Activated naive CD4-positive, alpha-beta T cell treated with anti-CD3 and anti-CD28 coated beads, Interleukin-2, amount 50 U/mL, for 16 hours (primary cell): ENCODE data around the gene MINDY3.
"Not testable (repeated sequence)": the region's sequence is repeated elsewhere in the genome, so short reads cannot be mapped to it uniquely, and the experiment has no call there.

Experiments used
- DNase-seq: peaks from one replicate; pipeline ENCODE4 v3.0.0-alpha.2; 2020

The MINDY3 gene

GRCh38 chr10:15859906-15860691, at the start of gene MINDY3:
Gene MINDY3 (minus strand): TSS chr10:15860507. CDS start chr10:15860299, 208 bp downstream.
- DNase-seq, result peak; percentile 83

GRCh38 chr10:15901889-15902288, 41.6 kb upstream of the MINDY3 start:
- DNase-seq, result no peak

GRCh38 chr10:15898046-15898445, 37.7 kb upstream of the MINDY3 start:
- DNase-seq, result no peak

GRCh38 chr10:15897287-15897686, 37.0 kb upstream of the MINDY3 start:
- no peak for DNase-seq

GRCh38 chr10:15896654-15897053, 36.3 kb upstream of the MINDY3 start:
- no peak for DNase-seq

GRCh38 chr10:15884447-15884846, 24.1 kb upstream of the MINDY3 start:
- DNase-seq, result no peak

- DNase-seq, result no peak
Measured at GRCh38 chr10:15881542-15881941, 21.2 kb upstream of the MINDY3 start.

- DNase-seq, result no peak
Measured at GRCh38 chr10:15879663-15880062, 19.4 kb upstream of the MINDY3 start.

- DNase-seq, result no peak
Measured at GRCh38 chr10:15879058-15879457, 18.8 kb upstream of the MINDY3 start.

- DNase-seq, result no peak
Measured at GRCh38 chr10:15877836-15878576, 17.7 kb upstream of the MINDY3 start.

GRCh38 chr10:15876274-15876673, 16.0 kb upstream of the MINDY3 start:
- DNase-seq, result not testable (repeated sequence)

- DNase-seq, result not testable (repeated sequence)
Measured at GRCh38 chr10:15872645-15873044, 12.3 kb upstream of the MINDY3 start.

GRCh38 chr10:15871823-15872222, 11.5 kb upstream of the MINDY3 start:
- no peak for DNase-seq

GRCh38 chr10:15869935-15870334, 9.6 kb upstream of the MINDY3 start:
- no peak for DNase-seq

GRCh38 chr10:15868006-15868405, 7.7 kb upstream of the MINDY3 start:
- no peak for DNase-seq

- DNase-seq, result no peak
Measured at GRCh38 chr10:15865304-15865703, 5.0 kb upstream of the MINDY3 start.

GRCh38 chr10:15864419-15864818, 4.1 kb upstream of the MINDY3 start:
- no peak for DNase-seq

GRCh38 chr10:15863733-15864132, 3.4 kb upstream of the MINDY3 start:
- no peak for DNase-seq

GRCh38 chr10:15863323-15863722, 3.0 kb upstream of the MINDY3 start:
- DNase-seq, result no peak

- DNase-seq, result no peak
Measured at GRCh38 chr10:15860692-15861201, 440 bp upstream of the MINDY3 start.

GRCh38 chr10:15859509-15859905, 800 bp downstream of the MINDY3 start:
- no peak for DNase-seq

- no peak for DNase-seq
Measured at GRCh38 chr10:15858861-15859281, 1.4 kb downstream of the MINDY3 start.

GRCh38 chr10:15857107-15857575, 3.2 kb downstream of the MINDY3 start:
- DNase-seq, result no peak
